Muscle layer of duodenum (tissue), 2 donors: ENCODE results near the gene FCN1.
"Not testable (repeated sequence)": the region's sequence is repeated elsewhere in the genome, so short reads cannot be mapped to it uniquely, and the experiment has no call there.

Experiments used
- H3K27ac ChIP-seq: one replicate; pipeline ENCODE4 v1.7.0; 2013; ENCODE audit warnings: mild to moderate bottlenecking, low read length
- H3K27me3 ChIP-seq: one replicate; pipeline ENCODE4 v1.7.0; 2013; ENCODE audit warnings: low read depth, mild to moderate bottlenecking, control low read depth, low read length
- H3K36me3 ChIP-seq, 2 donors: one replicate each; pipeline ENCODE4 v1.7.0; 2013; ENCODE audit warnings: low read length in 2 of 2, control low read depth in 1 of 2, mild to moderate bottlenecking in 1 of 2; ENCODE audit not compliant: insufficient read depth in 2 of 2, control insufficient read depth in 1 of 2
- H3K4me1 ChIP-seq, 2 donors: one replicate each; pipeline ENCODE4 v1.7.0; 2013; ENCODE audit warnings: low read length in 2 of 2, mild to moderate bottlenecking in 2 of 2, control low read depth in 1 of 2, moderate library complexity in 1 of 2; ENCODE audit not compliant: insufficient read depth in 2 of 2, control insufficient read depth in 1 of 2
- H3K4me3 ChIP-seq, 2 donors: one replicate each; pipeline ENCODE4 v1.7.0; 2013; ENCODE audit warnings: low read length in 2 of 2, low read depth in 1 of 2, mild to moderate bottlenecking in 1 of 2
- H3K9me3 ChIP-seq, 2 donors: one replicate each; pipeline ENCODE4 v1.7.0; 2013; ENCODE audit warnings: low read length in 2 of 2, control low read depth in 1 of 2, mild to moderate bottlenecking in 1 of 2; ENCODE audit not compliant: control insufficient read depth in 1 of 2
- donor health status: healthy.

FCN1 gene

GRCh38 chr9:134863941-134864820 is 53.5 kb downstream of the FCN1 start:
- Histone ChIP-seq H3K27ac (no peak overlapping the region), H3K36me3 (no peaks in the 10 kb centered on the region), H3K4me3 (no peak overlapping the region), H3K4me1 (no peaks in the 10 kb centered on the region), H3K9me3 (no peaks in the 10 kb centered on the region), H3K27me3 (no peaks in the 10 kb centered on the region)

- Histone ChIP-seq H3K4me3 (no peak overlapping the region), H3K27ac (no peak overlapping the region), H3K36me3 (no peaks in the 10 kb centered on the region), H3K9me3 (no peaks in the 10 kb centered on the region), H3K4me1 (no peaks in the 10 kb centered on the region), H3K27me3 (no peaks in the 10 kb centered on the region)
Measured at GRCh38 chr9:134863306-134863902, 54.3 kb downstream of the FCN1 start.

- H3K27me3 ChIP-seq = no peaks in the 10 kb centered on the region
- H3K27ac ChIP-seq = no peak overlapping the region
- no peaks in the 10 kb centered on the region for H3K36me3 ChIP-seq
- H3K4me1 ChIP-seq = no peaks in the 10 kb centered on the region
- H3K9me3 ChIP-seq = no peaks in the 10 kb centered on the region
- no peak overlapping the region for H3K4me3 ChIP-seq
Measured at GRCh38 chr9:134861595-134862334, 55.9 kb downstream of the FCN1 start.

GRCh38 chr9:134860510-134860909 is 57.2 kb downstream of the FCN1 start:
- Histone ChIP-seq H3K9me3 (no peaks in the 10 kb centered on the region), H3K4me3 (no peak overlapping the region), H3K27me3 (no peaks in the 10 kb centered on the region), H3K4me1 (no peaks in the 10 kb centered on the region), H3K27ac (no peak overlapping the region), H3K36me3 (no peaks in the 10 kb centered on the region)

GRCh38 chr9:134858051-134858841 is 59.5 kb downstream of the FCN1 start:
- H3K9me3 ChIP-seq = no peaks in the 10 kb centered on the region
- H3K36me3 ChIP-seq = no peaks in the 10 kb centered on the region
- no peaks in the 10 kb centered on the region for H3K4me1 ChIP-seq
- no peak overlapping the region for H3K4me3 ChIP-seq
- no peaks in the 10 kb centered on the region for H3K27me3 ChIP-seq
- H3K27ac ChIP-seq = no peak overlapping the region

- H3K4me1 ChIP-seq, H3K9me3 ChIP-seq, H3K27ac ChIP-seq, H3K27me3 ChIP-seq, H3K4me3 ChIP-seq, H3K36me3 ChIP-seq: not testable (repeated sequence)
Measured at GRCh38 chr9:134857451-134857850, 60.3 kb downstream of the FCN1 start.

- Histone ChIP-seq H3K4me3 (no peak overlapping the region), H3K9me3 (no peaks in the 10 kb centered on the region), H3K27ac (no peak overlapping the region), H3K36me3 (no peaks in the 10 kb centered on the region), H3K27me3 (no peaks in the 10 kb centered on the region), H3K4me1 (no peaks in the 10 kb centered on the region)
Measured at GRCh38 chr9:134855900-134856377, 61.8 kb downstream of the FCN1 start.
